SK-N-SH treated with all-trans-retinoic acid at 6 μM for 48 hours (cell line): ENCODE measurements around the gene SLC52A3.

Experiments
- ATAC-seq: fragments of 200-7000 bp; cut with Tn5 transposase; 3 replicates; pipeline ENCODE4 v1.9.1; 2020; ENCODE audit warnings: mild to moderate bottlenecking, moderate library complexity
- ARNTL ChIP-seq: fragments of 450-650 bp; formaldehyde crosslinking; IDR thresholded peaks from 2 replicates; pipeline ENCODE4 v1.5.0; 2020; ENCODE audit warnings: low read depth, mild to moderate bottlenecking, moderate library complexity, borderline replicate concordance
- BACH2 ChIP-seq: fragments of 250-450 bp; sonication (Bioruptor Pico); IDR thresholded peaks from 2 replicates; pipeline ENCODE4 v1.9.0; 2021; ENCODE audit warnings: mild to moderate bottlenecking, borderline replicate concordance
- CSDC2 ChIP-seq: fragments of 250-450 bp; sonication (Bioruptor Pico); IDR thresholded peaks from 2 replicates; pipeline ENCODE4 v1.5.0; 2020; ENCODE audit warnings: mild to moderate bottlenecking, moderate library complexity
- ESRRG ChIP-seq: fragments of 250-450 bp; sonication (Bioruptor Pico); IDR thresholded peaks from 2 replicates; pipeline ENCODE4 v1.6.1; 2021; ENCODE audit warnings: mild to moderate bottlenecking
- GLIS3 ChIP-seq: fragments of 250-450 bp; sonication (Bioruptor Pico); IDR thresholded peaks from 2 replicates; pipeline ENCODE4 v1.5.0; 2020; ENCODE audit warnings: mild to moderate bottlenecking, moderate library complexity
- ISL1 ChIP-seq: fragments of 250-450 bp; sonication (Bioruptor Pico); IDR thresholded peaks from 2 replicates; pipeline ENCODE4 v2.1.2; 2022; ENCODE audit warnings: mild to moderate bottlenecking, moderate library complexity
- OSR1 ChIP-seq: fragments of 250-450 bp; sonication (Bioruptor Pico); IDR thresholded peaks from 2 replicates; pipeline ENCODE4 v1.8.0; 2022; ENCODE audit warnings: moderate library complexity, mild to moderate bottlenecking, inconsistent platforms
- PPARA ChIP-seq: fragments of 250-450 bp; sonication (Bioruptor Pico); IDR thresholded peaks from 2 replicates; pipeline ENCODE4 v1.5.0; 2020; ENCODE audit warnings: mild to moderate bottlenecking, borderline replicate concordance
- RARB ChIP-seq: fragments of 250-450 bp; sonication (Bioruptor Pico); IDR thresholded peaks from 2 replicates; pipeline ENCODE4 v1.8.0; 2021; ENCODE audit warnings: mild to moderate bottlenecking, moderate library complexity
- SNAI2 ChIP-seq: fragments of 250-450 bp; sonication (Bioruptor Pico); IDR thresholded peaks from 2 replicates; pipeline ENCODE4 v1.5.0; 2020; ENCODE audit warnings: mild to moderate bottlenecking, moderate library complexity
- TCF4 ChIP-seq: fragments of 250-450 bp; sonication (Bioruptor Pico); IDR thresholded peaks from 2 replicates; pipeline ENCODE4 v1.8.0; 2021; ENCODE audit warnings: mild to moderate bottlenecking, moderate library complexity, borderline replicate concordance
- TOX ChIP-seq: fragments of 250-450 bp; sonication (Bioruptor Pico); IDR thresholded peaks from 2 replicates; pipeline ENCODE4 v1.8.0; 2021; ENCODE audit warnings: mild to moderate bottlenecking, moderate library complexity, borderline replicate concordance
- ZFP3 ChIP-seq: fragments of 250-450 bp; sonication (Bioruptor Pico); IDR thresholded peaks from 2 replicates; pipeline ENCODE4 v1.5.0; 2020; ENCODE audit warnings: mild to moderate bottlenecking, moderate library complexity
- ZFP30 ChIP-seq: fragments of 450-650 bp; formaldehyde crosslinking; IDR thresholded peaks from 2 replicates; pipeline ENCODE4 v1.5.0; 2022; ENCODE audit warnings: mild to moderate bottlenecking, moderate library complexity
- ZNF565 ChIP-seq: fragments of 450-650 bp; formaldehyde crosslinking; conservative IDR thresholded peaks from 2 replicates; pipeline ENCODE4 v1.5.0; 2020; ENCODE audit warnings: low read depth, mild to moderate bottlenecking, moderate library complexity
- ZNF70 ChIP-seq: fragments of 450-650 bp; formaldehyde crosslinking; IDR thresholded peaks from 2 replicates; pipeline ENCODE4 v1.5.0; 2020; ENCODE audit warnings: mild to moderate bottlenecking, moderate library complexity
- ZNF8 ChIP-seq: fragments of 450-650 bp; formaldehyde crosslinking; IDR thresholded peaks from 2 replicates; pipeline ENCODE4 v1.5.0; 2020; ENCODE audit warnings: mild to moderate bottlenecking, moderate library complexity
- TF ChIP-seq, protein P1 (sequence below): fragments of 250-450 bp; sonication (Bioruptor Pico); IDR thresholded peaks from 2 replicates; pipeline ENCODE4 v1.5.1; 2020; ENCODE audit warnings: low read depth, mild to moderate bottlenecking, moderate library complexity
- TF ChIP-seq, protein P2 (sequence below): fragments of 250-450 bp; sonication (Bioruptor Pico); IDR thresholded peaks from 2 replicates; pipeline ENCODE4 v1.8.0; 2020; ENCODE audit warnings: mild to moderate bottlenecking, moderate library complexity, borderline replicate concordance
- TF ChIP-seq, protein P3 (sequence below): fragments of 250-450 bp; sonication (Bioruptor Pico); IDR thresholded peaks from 2 replicates; pipeline ENCODE4 v1.5.1; 2021; ENCODE audit warnings: mild to moderate bottlenecking, moderate library complexity
- TF ChIP-seq, protein P4 (sequence below): fragments of 250-450 bp; sonication (Bioruptor Pico); IDR thresholded peaks from 2 replicates; pipeline ENCODE4 v1.8.0; 2021; ENCODE audit warnings: low read depth, mild to moderate bottlenecking, moderate library complexity, borderline replicate concordance
- TF ChIP-seq, protein P5 (sequence below): fragments of 250-450 bp; sonication (Bioruptor Pico); IDR thresholded peaks from 2 replicates; pipeline ENCODE4 v1.5.0; 2020; ENCODE audit warnings: mild to moderate bottlenecking, moderate library complexity

The SLC52A3 gene

DNA sequence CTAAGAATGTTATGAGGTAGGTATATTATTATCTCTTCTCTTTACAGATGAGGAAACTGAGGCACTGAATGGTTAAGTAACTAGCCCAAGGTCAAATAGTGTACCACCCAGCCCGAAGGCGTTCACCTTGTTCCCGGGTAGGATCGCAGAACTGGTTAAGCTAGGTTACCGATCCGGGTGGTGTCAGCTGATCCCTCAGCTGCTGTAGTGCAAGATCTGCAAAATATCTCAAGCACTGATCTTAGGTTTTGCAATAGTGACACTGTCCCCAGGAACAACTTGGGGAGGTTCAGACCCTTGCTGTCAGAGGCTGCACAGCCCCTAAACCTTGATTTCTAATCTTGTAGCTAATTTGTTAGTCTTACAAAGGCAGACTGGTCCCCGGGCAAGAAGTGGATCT is 28.1 kb downstream of the SLC52A3 start:
- ATAC-seq = no peak
- no peak for TF ChIP-seq ESRRG (CRISPR knock-in tag)
- TF ChIP-seq BACH2 (CRISPR knock-in tag) = no peak
- TF ChIP-seq SNAI2 (CRISPR knock-in tag) = no peak
- no peak for TF ChIP-seq OSR1 (CRISPR knock-in tag)
- TF ChIP-seq ZNF565 (CRISPR knock-in tag) = no peak
- no peak for TF ChIP-seq TOX (CRISPR knock-in tag)
- TF ChIP-seq GLIS3 (CRISPR knock-in tag) = no peak
- TF ChIP-seq ZNF8 (CRISPR knock-in tag) = no peak
- TF ChIP-seq, protein P1, sequence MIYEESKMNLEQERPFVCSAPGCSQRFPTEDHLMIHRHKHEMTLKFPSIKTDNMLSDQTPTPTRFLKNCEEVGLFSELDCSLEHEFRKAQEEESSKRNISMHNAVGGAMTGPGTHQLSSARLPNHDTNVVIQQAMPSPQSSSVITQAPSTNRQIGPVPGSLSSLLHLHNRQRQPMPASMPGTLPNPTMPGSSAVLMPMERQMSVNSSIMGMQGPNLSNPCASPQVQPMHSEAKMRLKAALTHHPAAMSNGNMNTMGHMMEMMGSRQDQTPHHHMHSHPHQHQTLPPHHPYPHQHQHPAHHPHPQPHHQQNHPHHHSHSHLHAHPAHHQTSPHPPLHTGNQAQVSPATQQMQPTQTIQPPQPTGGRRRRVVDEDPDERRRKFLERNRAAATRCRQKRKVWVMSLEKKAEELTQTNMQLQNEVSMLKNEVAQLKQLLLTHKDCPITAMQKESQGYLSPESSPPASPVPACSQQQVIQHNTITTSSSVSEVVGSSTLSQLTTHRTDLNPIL = no peak
- no peak for TF ChIP-seq CSDC2
- no peak for TF ChIP-seq RARB (CRISPR knock-in tag)
- no peak for TF ChIP-seq ISL1 (CRISPR knock-in tag)
- TF ChIP-seq ZFP30 (CRISPR knock-in tag) = no peak
- TF ChIP-seq ZNF70 (CRISPR knock-in tag) = no peak
- TF ChIP-seq PPARA (CRISPR knock-in tag) = no peak
- TF ChIP-seq, protein P2, sequence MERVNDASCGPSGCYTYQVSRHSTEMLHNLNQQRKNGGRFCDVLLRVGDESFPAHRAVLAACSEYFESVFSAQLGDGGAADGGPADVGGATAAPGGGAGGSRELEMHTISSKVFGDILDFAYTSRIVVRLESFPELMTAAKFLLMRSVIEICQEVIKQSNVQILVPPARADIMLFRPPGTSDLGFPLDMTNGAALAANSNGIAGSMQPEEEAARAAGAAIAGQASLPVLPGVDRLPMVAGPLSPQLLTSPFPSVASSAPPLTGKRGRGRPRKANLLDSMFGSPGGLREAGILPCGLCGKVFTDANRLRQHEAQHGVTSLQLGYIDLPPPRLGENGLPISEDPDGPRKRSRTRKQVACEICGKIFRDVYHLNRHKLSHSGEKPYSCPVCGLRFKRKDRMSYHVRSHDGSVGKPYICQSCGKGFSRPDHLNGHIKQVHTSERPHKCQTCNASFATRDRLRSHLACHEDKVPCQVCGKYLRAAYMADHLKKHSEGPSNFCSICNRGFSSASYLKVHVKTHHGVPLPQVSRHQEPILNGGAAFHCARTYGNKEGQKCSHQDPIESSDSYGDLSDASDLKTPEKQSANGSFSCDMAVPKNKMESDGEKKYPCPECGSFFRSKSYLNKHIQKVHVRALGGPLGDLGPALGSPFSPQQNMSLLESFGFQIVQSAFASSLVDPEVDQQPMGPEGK = no peak
- no peak for TF ChIP-seq ARNTL (CRISPR knock-in tag)
- TF ChIP-seq ZFP3 (CRISPR knock-in tag) = no peak
- TF ChIP-seq, protein P3, sequence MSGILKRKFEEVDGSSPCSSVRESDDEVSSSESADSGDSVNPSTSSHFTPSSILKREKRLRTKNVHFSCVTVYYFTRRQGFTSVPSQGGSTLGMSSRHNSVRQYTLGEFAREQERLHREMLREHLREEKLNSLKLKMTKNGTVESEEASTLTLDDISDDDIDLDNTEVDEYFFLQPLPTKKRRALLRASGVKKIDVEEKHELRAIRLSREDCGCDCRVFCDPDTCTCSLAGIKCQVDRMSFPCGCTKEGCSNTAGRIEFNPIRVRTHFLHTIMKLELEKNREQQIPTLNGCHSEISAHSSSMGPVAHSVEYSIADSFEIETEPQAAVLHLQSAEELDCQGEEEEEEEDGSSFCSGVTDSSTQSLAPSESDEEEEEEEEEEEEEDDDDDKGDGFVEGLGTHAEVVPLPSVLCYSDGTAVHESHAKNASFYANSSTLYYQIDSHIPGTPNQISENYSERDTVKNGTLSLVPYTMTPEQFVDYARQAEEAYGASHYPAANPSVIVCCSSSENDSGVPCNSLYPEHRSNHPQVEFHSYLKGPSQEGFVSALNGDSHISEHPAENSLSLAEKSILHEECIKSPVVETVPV (CRISPR knock-in tag) = no peak
- TF ChIP-seq TCF4 = no peak

DNA sequence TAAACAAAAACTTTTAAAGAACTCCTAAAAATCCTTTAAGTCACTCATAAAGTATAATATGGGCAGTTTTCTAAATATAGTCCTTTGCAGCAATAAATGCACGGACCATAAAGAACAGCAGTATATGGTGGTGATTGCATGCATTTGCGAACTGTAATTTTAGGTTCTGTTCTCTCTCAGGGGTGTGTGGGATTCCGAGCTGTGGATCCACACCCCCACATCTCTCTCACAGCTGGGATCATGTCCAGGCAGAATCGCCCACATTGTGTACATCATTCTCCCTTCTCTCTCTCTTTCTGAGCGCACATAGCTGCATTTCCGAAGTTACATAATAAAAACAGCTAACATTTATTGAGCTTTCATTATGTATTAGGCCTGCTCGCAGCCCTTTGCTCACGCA is 28.6 kb downstream of the SLC52A3 start:
- TF ChIP-seq BACH2 (CRISPR knock-in tag) = no peak
- no peak for TF ChIP-seq GLIS3 (CRISPR knock-in tag)
- no peak for ATAC-seq

DNA sequence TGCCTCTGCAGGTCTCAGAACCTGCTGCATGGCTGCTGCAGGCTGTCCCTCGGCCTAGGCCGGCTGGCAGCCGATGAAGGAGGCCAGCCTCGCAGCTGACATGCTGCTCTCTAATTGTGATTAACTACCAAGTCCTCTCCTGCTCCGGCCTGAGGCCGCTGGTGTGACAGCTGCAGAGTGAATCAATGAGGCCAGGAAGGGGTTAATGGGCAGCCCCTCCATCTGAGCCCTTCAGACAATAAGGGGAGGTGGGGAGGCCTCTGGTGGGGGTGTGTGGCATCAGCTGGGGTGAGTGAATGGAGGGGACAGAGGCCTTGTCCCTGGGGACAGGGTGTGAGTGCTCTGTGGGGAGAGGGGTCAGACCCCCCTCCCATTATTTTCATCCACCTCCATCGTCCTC is 34.4 kb downstream of the SLC52A3 start:
- TF ChIP-seq OSR1 (CRISPR knock-in tag) (no peak), SNAI2 (CRISPR knock-in tag) (no peak), ZFP3 (CRISPR knock-in tag) (no peak), ZFP30 (CRISPR knock-in tag) (no peak), ISL1 (CRISPR knock-in tag) (no peak), ZNF565 (CRISPR knock-in tag) (no peak)
- TF ChIP-seq, protein P4, sequence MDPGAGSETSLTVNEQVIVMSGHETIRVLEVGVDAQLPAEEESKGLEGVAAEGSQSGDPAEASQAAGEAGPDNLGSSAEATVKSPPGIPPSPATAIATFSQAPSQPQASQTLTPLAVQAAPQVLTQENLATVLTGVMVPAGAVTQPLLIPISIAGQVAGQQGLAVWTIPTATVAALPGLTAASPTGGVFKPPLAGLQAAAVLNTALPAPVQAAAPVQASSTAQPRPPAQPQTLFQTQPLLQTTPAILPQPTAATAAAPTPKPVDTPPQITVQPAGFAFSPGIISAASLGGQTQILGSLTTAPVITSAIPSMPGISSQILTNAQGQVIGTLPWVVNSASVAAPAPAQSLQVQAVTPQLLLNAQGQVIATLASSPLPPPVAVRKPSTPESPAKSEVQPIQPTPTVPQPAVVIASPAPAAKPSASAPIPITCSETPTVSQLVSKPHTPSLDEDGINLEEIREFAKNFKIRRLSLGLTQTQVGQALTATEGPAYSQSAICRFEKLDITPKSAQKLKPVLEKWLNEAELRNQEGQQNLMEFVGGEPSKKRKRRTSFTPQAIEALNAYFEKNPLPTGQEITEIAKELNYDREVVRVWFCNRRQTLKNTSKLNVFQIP = no peak
- TF ChIP-seq, protein P5, sequence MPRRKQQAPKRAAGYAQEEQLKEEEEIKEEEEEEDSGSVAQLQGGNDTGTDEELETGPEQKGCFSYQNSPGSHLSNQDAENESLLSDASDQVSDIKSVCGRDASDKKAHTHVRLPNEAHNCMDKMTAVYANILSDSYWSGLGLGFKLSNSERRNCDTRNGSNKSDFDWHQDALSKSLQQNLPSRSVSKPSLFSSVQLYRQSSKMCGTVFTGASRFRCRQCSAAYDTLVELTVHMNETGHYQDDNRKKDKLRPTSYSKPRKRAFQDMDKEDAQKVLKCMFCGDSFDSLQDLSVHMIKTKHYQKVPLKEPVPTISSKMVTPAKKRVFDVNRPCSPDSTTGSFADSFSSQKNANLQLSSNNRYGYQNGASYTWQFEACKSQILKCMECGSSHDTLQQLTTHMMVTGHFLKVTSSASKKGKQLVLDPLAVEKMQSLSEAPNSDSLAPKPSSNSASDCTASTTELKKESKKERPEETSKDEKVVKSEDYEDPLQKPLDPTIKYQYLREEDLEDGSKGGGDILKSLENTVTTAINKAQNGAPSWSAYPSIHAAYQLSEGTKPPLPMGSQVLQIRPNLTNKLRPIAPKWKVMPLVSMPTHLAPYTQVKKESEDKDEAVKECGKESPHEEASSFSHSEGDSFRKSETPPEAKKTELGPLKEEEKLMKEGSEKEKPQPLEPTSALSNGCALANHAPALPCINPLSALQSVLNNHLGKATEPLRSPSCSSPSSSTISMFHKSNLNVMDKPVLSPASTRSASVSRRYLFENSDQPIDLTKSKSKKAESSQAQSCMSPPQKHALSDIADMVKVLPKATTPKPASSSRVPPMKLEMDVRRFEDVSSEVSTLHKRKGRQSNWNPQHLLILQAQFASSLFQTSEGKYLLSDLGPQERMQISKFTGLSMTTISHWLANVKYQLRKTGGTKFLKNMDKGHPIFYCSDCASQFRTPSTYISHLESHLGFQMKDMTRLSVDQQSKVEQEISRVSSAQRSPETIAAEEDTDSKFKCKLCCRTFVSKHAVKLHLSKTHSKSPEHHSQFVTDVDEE (CRISPR knock-in tag) = no peak
- TF ChIP-seq, protein P1 = no peak
- no peak for ATAC-seq
